NCI-H524 (cell line): ENCODE data around the gene PDGFRA.
"Not testable (repeated sequence)": the region's sequence is repeated elsewhere in the genome, so short reads cannot be mapped to it uniquely, and the experiment has no call there.

Source experiments
- DNase-seq, 2 experiments: peaks; one replicate each; lab custom pipeline; 2025; lab: John Stamatoyannopoulos, UW

PDGFRA gene

DNA sequence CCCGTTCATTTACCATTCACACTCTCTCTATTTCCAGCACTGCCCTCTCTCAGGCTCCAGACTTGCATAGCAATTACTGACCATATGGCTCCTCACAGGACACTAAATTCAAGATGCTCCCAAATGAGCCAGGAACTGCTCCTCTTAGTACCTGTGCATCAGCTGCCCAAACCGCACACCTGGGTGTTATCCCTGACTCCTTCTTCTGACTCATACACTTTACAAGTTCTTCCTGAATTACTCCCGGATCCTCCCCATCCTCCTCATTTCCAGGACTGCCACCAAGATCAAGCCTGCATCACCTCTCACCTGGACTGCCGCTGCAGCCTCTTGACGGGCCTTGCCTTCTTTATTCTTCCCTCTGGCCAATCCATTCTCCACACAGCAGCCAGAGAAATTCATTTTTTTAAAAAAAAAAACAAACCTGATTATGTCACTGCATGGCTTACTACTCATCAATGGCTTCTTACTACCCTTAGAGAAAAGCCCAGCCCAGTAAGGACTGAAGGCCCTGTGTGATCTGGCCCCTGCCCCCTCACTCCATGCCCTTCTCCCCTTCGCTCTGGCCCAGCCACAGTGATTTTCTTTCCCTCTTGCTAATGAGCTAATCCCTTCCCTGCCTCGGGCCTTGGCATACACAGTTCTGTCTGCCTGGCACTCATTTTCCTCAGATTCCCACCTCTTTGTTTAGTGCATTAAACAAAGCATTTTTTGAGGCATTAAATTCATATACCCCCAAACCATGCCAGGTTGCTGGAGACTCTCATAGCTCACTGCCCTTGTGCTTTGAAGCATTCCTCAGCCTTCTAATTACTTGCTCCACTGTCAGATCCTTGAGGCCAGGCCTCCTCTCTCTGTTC lies 92.0 kb downstream of the PDGFRA start:
- DNase-seq, result peak in 1 of 2 experiments; percentile 9

- peak; percentile 54 to 79 for DNase-seq
Measured at GRCh38 chr4:54322818-54323417, 93.8 kb downstream of the PDGFRA start.

- no peak for DNase-seq
Measured at GRCh38 chr4:54330896-54331295, 101.8 kb downstream of the PDGFRA start.

- DNase-seq, result no peak
Measured at GRCh38 chr4:54332542-54332941, 103.4 kb downstream of the PDGFRA start.

GRCh38 chr4:54333657-54334056 lies 104.6 kb downstream of the PDGFRA start:
- peak in 1 of 2 experiments; percentile 15 for DNase-seq

GRCh38 chr4:54334769-54335168 lies 105.7 kb downstream of the PDGFRA start:
- DNase-seq, result not testable (repeated sequence)

DNA sequence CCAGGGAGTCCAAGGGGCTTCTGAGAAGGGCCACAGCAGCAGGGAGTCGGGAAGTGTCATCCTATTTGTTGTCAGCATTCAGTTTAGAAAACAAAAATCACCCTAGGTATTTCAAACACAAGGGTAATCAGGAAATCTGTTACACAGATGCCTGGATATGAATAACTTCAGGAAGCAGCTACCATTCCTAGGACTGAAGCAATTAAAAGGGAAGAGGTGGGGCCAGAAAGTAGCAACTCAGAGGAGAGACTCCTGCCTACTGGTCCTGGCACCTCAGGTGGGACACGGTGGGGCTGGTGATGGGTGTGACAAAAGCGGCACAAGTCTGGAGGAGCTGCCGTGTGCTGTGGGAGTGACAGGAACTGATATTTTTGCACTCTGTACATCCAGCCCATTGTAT lies 107.9 kb downstream of the PDGFRA start:
- no peak for DNase-seq

DNA sequence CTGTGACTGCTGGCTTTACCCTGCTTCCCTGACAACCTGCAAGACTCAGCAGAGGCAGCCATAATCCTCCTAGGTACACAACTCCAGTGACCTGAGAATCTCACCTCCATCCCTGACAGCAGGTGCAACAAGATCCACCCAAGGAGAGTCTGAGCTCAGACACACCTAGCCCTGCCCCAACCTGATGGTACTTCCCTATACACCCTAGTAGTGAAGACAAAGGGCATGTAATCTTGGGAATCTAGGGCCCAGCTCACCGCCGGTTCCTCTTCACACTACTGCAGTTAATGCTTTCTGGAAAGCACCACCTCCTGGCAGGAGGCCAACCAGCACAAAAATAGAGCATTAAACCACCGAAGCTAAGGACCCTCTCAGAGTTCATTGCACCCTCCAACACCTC lies 113.0 kb downstream of the PDGFRA start:
- DNase-seq, result not testable (repeated sequence)
